Neural progenitor cell (in vitro differentiated cells): ENCODE data around the gene RBBP8NL.

Experiments
- EZH2 ChIP-seq: fragments of 200-600 bp; sonication (generic); IDR thresholded peaks from 2 replicates; pipeline ENCODE4 v1.6.1; 2017; ENCODE audit warnings: antibody characterized with exemption, mild to moderate bottlenecking, moderate library complexity
- EZH2phosphoT487 ChIP-seq: fragments of 200-600 bp; sonication (generic); IDR thresholded peaks from 2 replicates; pipeline ENCODE4 v1.6.1; 2017; ENCODE audit warnings: antibody characterized with exemption
- TF ChIP-seq, protein P1 (sequence below): fragments of 200-600 bp; sonication (generic); IDR thresholded peaks from 2 replicates; pipeline ENCODE4 v1.5.1; 2017; ENCODE audit warnings: antibody characterized with exemption, mild to moderate bottlenecking

- TF ChIP-seq, protein P1, sequence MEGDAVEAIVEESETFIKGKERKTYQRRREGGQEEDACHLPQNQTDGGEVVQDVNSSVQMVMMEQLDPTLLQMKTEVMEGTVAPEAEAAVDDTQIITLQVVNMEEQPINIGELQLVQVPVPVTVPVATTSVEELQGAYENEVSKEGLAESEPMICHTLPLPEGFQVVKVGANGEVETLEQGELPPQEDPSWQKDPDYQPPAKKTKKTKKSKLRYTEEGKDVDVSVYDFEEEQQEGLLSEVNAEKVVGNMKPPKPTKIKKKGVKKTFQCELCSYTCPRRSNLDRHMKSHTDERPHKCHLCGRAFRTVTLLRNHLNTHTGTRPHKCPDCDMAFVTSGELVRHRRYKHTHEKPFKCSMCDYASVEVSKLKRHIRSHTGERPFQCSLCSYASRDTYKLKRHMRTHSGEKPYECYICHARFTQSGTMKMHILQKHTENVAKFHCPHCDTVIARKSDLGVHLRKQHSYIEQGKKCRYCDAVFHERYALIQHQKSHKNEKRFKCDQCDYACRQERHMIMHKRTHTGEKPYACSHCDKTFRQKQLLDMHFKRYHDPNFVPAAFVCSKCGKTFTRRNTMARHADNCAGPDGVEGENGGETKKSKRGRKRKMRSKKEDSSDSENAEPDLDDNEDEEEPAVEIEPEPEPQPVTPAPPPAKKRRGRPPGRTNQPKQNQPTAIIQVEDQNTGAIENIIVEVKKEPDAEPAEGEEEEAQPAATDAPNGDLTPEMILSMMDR, result no peak
- TF ChIP-seq EZH2 (no peak), EZH2phosphoT487 (no peak)
These were observed 16.4 kb downstream of the RBBP8NL start for GRCh38 chr20:62410746-62411478.
